HCT116 (cell line): ENCODE results near the gene TMEM178B. TPM values are rescaled to one million over a fixed set of nuclear protein-coding genes. Genes with fewer than 3 reads are reported as not detected.

Experiments
- ATAC-seq: fragments of 200-7000 bp; cut with Tn5 transposase; 2 replicates; pipeline ENCODE4 v1.9.1; 2020; ENCODE audit warnings: mild to moderate bottlenecking, moderate library complexity
- BruUV-seq: library from RNA; stranded (reverse); fragments of 400-500 nt; replicated peaks from 2 replicates; lab custom pipeline; 2021; lab: Mats Ljungman, UMichigan
- CTCF ChIA-PET: fragments of 300-600 bp; sonication (Branson Sonifier 250); formaldehyde crosslinking; loops from one replicate; lab custom pipeline; 2021; ENCODE audit warnings: antibody characterized with exemption; lab: Charles Lee
- POLR2A ChIA-PET: fragments of 300-600, 350-600 bp; sonication (Branson Sonifier 250); formaldehyde crosslinking; loops from one replicate; lab custom pipeline; 2021; ENCODE audit warnings: antibody characterized with exemption; lab: Charles Lee
- RAD21 ChIA-PET, 2 experiments: fragments of 300-600 bp; sonication (Branson Sonifier 250); formaldehyde crosslinking; loops; one replicate each; lab custom pipeline; 2023; ENCODE audit warnings: low total read pairs in 2 of 2; ENCODE audit not compliant: uncharacterized antibody in 2 of 2, unreplicated experiment in 2 of 2, low non-redundant PET in 1 of 2; lab: Charles Lee
- DNase-seq: peaks from one replicate; pipeline ENCODE4 v3.0.0-alpha.2; 2010; ENCODE audit warnings: low read depth, low spot score
- H2AFZ ChIP-seq: fragments of 200-600 bp; shearing (Covaris generic), sonication (generic); 2 replicates; pipeline ENCODE4 v1.6.1; 2017; ENCODE audit warnings: low read depth, mixed run types, mixed read lengths, antibody characterized with exemption, low read length; ENCODE audit not compliant: poor library complexity, severe bottlenecking
- H3K27ac ChIP-seq: 2 replicates; pipeline ENCODE4 v1.5.1; 2012; ENCODE audit warnings: low read depth, low read length
- H3K27me3 ChIP-seq: fragments of 200-600 bp; sonication (generic); 2 replicates; pipeline ENCODE4 v1.6.1; 2016; ENCODE audit warnings: mixed run types, low read length, mixed read lengths; ENCODE audit not compliant: insufficient read depth
- H3K36me3 ChIP-seq, 2 experiments: fragments of 200-500 bp in 1 of 2; fragments of 200-600 bp in 1 of 2; sonication (Bioruptor generic) in 1 of 2; sonication (generic) in 1 of 2; 2 replicates each; pipeline versions ENCODE4 v1.5.1 to v1.6.1; 2014 to 2016; ENCODE audit warnings: low read length in 2 of 2, inconsistent platforms in 1 of 2, mixed read lengths in 1 of 2, mixed run types in 1 of 2; ENCODE audit not compliant: insufficient read depth in 2 of 2, control insufficient read depth in 1 of 2
- H3K4me1 ChIP-seq, 2 experiments: fragments of 200-600 bp in 1 of 2; sonication (generic) in 1 of 2; 2 replicates each; pipeline versions ENCODE4 v1.5.1 to v1.6.1; 2012 to 2017; ENCODE audit warnings: low read length in 2 of 2, inconsistent platforms in 1 of 2, mild to moderate bottlenecking in 1 of 2, mixed read lengths in 1 of 2, mixed run types in 1 of 2, moderate library complexity in 1 of 2; ENCODE audit not compliant: insufficient read depth in 2 of 2, control insufficient read depth in 1 of 2
- H3K4me2 ChIP-seq: fragments of 200-600 bp; sonication (generic); 2 replicates; pipeline ENCODE4 v1.6.1; 2017; ENCODE audit warnings: mixed run types, low read length, mixed read lengths
- H3K4me3 ChIP-seq, 2 experiments: fragments of 200-600 bp in 1 of 2; sonication (generic) in 1 of 2; replicated peaks in 1 of 2; 2 replicates each; pipeline ENCODE4 v1.5.1; 2011 to 2016; ENCODE audit warnings: low read length in 2 of 2, control low read depth in 1 of 2, low read depth in 1 of 2, mild to moderate bottlenecking in 1 of 2, mixed read lengths in 1 of 2, mixed run types in 1 of 2
- H3K79me2 ChIP-seq: fragments of 200-600 bp; sonication (generic); 2 replicates; pipeline ENCODE4 v1.6.1; 2017; ENCODE audit warnings: mild to moderate bottlenecking, mixed run types, low read length, moderate library complexity, mixed read lengths; ENCODE audit not compliant: insufficient read depth
- H3K9ac ChIP-seq: fragments of 200-600 bp; sonication (generic); 2 replicates; pipeline ENCODE4 v1.6.1; 2016; ENCODE audit warnings: low read length, mixed read lengths
- H3K9me2 ChIP-seq: fragments of 200-600 bp; sonication (generic), shearing (Covaris generic); 2 replicates; pipeline ENCODE4 v1.6.1; 2017; ENCODE audit warnings: mixed run types, mild to moderate bottlenecking, moderate library complexity; ENCODE audit not compliant: insufficient read depth
- H3K9me3 ChIP-seq, 2 experiments: fragments of 200-500 bp in 1 of 2; fragments of 200-600 bp in 1 of 2; sonication (Bioruptor generic) in 1 of 2; sonication (generic) in 1 of 2; 2 replicates each; pipeline ENCODE4 v1.6.1; 2014 to 2017; ENCODE audit warnings: low read length in 2 of 2, mixed read lengths in 2 of 2, inconsistent platforms in 1 of 2, low read depth in 1 of 2, mild to moderate bottlenecking in 1 of 2, mixed run types in 1 of 2, moderate library complexity in 1 of 2; ENCODE audit not compliant: control insufficient read depth in 1 of 2, insufficient read depth in 1 of 2
- H4K20me1 ChIP-seq: fragments of 200-600 bp; sonication (generic), shearing (Covaris generic); 2 replicates; pipeline ENCODE4 v1.6.1; 2017; ENCODE audit warnings: mixed run types, mild to moderate bottlenecking, moderate library complexity; ENCODE audit not compliant: insufficient read depth
- CBX3 ChIP-seq: IDR thresholded peaks from 2 replicates; pipeline ENCODE4 v1.6.1; 2012; ENCODE audit warnings: low read depth
- CTCF ChIP-seq, 3 experiments: fragments of 200-600 bp in 1 of 3; sonication (generic) in 1 of 3; IDR thresholded peaks in 2 of 3; conservative IDR thresholded peaks in 1 of 3; 2 replicates each; pipeline ENCODE4 v1.5.1; 2012 to 2017; ENCODE audit warnings: low read depth in 2 of 3, low read length in 2 of 3, antibody characterized with exemption in 1 of 3, borderline replicate concordance in 1 of 3, control low read depth in 1 of 3, mild to moderate bottlenecking in 1 of 3, mixed read lengths in 1 of 3, mixed run types in 1 of 3, moderate library complexity in 1 of 3; ENCODE audit not compliant: insufficient read depth in 1 of 3
- ELF1 ChIP-seq: IDR thresholded peaks from 2 replicates; pipeline ENCODE4 v1.6.1; 2012; ENCODE audit warnings: low read depth, borderline replicate concordance
- JUND ChIP-seq: IDR thresholded peaks from 2 replicates; pipeline ENCODE4 v1.6.1; 2012
- POLR2A ChIP-seq: IDR thresholded peaks from 2 replicates; pipeline ENCODE4 v1.7.0; 2011; ENCODE audit warnings: borderline replicate concordance; ENCODE audit not compliant: insufficient read depth, insufficient read length; ENCODE audit errors: extremely low read depth
- POLR2AphosphoS5 ChIP-seq: IDR thresholded peaks from 2 replicates; pipeline ENCODE4 v1.6.1; 2011; ENCODE audit warnings: mild to moderate bottlenecking, low read depth, low read length, moderate library complexity
- SP1 ChIP-seq: IDR thresholded peaks from 2 replicates; pipeline ENCODE4 v1.6.1; 2012; ENCODE audit warnings: low read depth
- TCF7L2 ChIP-seq: IDR thresholded peaks from 2 replicates; pipeline ENCODE4 v1.7.0; 2011; ENCODE audit warnings: borderline replicate concordance, inconsistent platforms; ENCODE audit not compliant: insufficient read depth, insufficient read length; ENCODE audit errors: extremely low read depth
- YY1 ChIP-seq: IDR thresholded peaks from 2 replicates; pipeline ENCODE4 v1.6.1; 2011; ENCODE audit warnings: low read length, low read depth, moderate library complexity, mild to moderate bottlenecking; ENCODE audit not compliant: insufficient replicate concordance; ENCODE audit errors: extremely low read depth
- ZBTB33 ChIP-seq: IDR thresholded peaks from 2 replicates; pipeline ENCODE4 v1.6.1; 2011; ENCODE audit warnings: mild to moderate bottlenecking, low read length, moderate library complexity; ENCODE audit not compliant: insufficient replicate concordance; ENCODE audit errors: extremely low read depth
- ZFX ChIP-seq: fragments of 450-650 bp; IDR thresholded peaks from 2 replicates; pipeline ENCODE4 v1.6.1; 2017
- ZNF274 ChIP-seq: fragments of 200-500 bp; sonication (Bioruptor generic); IDR thresholded peaks from 2 replicates; pipeline ENCODE4 v1.6.1; 2014; ENCODE audit warnings: mild to moderate bottlenecking, low read depth, low read length, inconsistent platforms
- intact Hi-C: fragments of 100-400 bp; cut with micrococcal nuclease; formaldehyde crosslinking; loops from 2 replicates; pipeline ENCODE4 v1.10.0; 2022
- total RNA-seq: library from RNA; stranded (reverse); gene quantifications from one replicate; pipeline ENCODE4 v1.2.1, GENCODE V29; 2021; ENCODE audit not compliant: unreplicated experiment

Gene TMEM178B
- total RNA-seq, 1 experiment from 2014 or later = 0.02 TPM

GRCh38 chr7:141133646-141134045 is 59.8 kb downstream of the TMEM178B start:
- RAD21 ChIA-PET = no interaction called here
- Histone ChIP-seq H3K36me3 (no peaks in the 10 kb centered on the region), H2AFZ (no peak overlapping the region), H3K9ac (no peak overlapping the region), H3K79me2 (no peaks in the 10 kb centered on the region), H4K20me1 (no peaks in the 10 kb centered on the region), H3K27ac (no peak overlapping the region), H3K9me2 (no peaks in the 10 kb centered on the region), H3K4me3 (no peak overlapping the region), H3K27me3 (peaks cover 12% of the 10 kb centered on the region; the same call in 1 of the 2 replicates), H3K4me1 (no peaks in the 10 kb centered on the region), H3K9me3 (no peaks in the 10 kb centered on the region), H3K4me2 (no peak overlapping the region)
- BruUV-seq = no TSS peak
- no peak for ATAC-seq
- POLR2A ChIA-PET = no interaction called here
- CTCF ChIA-PET = no interaction called here
- TF ChIP-seq CBX3 (no peak), SP1 (no peak), ZFX (no peak), JUND (no peak), CTCF (IDR thresholded peaks at IDR 0.05 in 2 of 3, conservative IDR thresholded peaks at IDR 0.05 in 1 of 3; ENCODE audit: borderline replicate concordance in 1 of 3, insufficient read depth in 1 of 3, low read depth in 2 of 3, low read length in 2 of 3) (no peak), POLR2A (no peak), ZBTB33 (no peak), POLR2AphosphoS5 (no peak), YY1 (no peak), ZNF274 (no peak), TCF7L2 (no peak), ELF1 (no peak)
- intact Hi-C loops = no loop called here
- no peak for DNase-seq
